IMR-90 (cell line): ENCODE results near the gene LMTK2.

Source experiments
- BHLHE40 ChIP-seq: fragments of 150-350 bp; IDR thresholded peaks from 2 replicates; pipeline ENCODE4 v1.6.1; 2016; ENCODE audit warnings: mild to moderate bottlenecking, low read depth, low read length
- CEBPB ChIP-seq: IDR thresholded peaks from 2 replicates; pipeline ENCODE4 v1.6.1; 2012; ENCODE audit warnings: low read depth, low read length, improper control_type of control experiment
- CHD1 ChIP-seq: IDR thresholded peaks from 2 replicates; pipeline ENCODE4 v1.6.1; 2012; ENCODE audit warnings: low read depth, low read length, improper control_type of control experiment
- CTCF ChIP-seq: conservative IDR thresholded peaks from 2 replicates; pipeline ENCODE4 v1.5.1; 2012; ENCODE audit warnings: mild to moderate bottlenecking, low read depth, low read length, improper control_type of control experiment
- MAZ ChIP-seq: IDR thresholded peaks from 2 replicates; pipeline ENCODE4 v1.6.1; 2012; ENCODE audit warnings: low read depth, mild to moderate bottlenecking, low read length, improper control_type of control experiment, moderate library complexity, borderline replicate concordance
- MXI1 ChIP-seq: IDR thresholded peaks from 2 replicates; pipeline ENCODE4 v1.6.1; 2012; ENCODE audit warnings: low read depth, mild to moderate bottlenecking, low read length, moderate library complexity, borderline replicate concordance
- POLR2A ChIP-seq: IDR thresholded peaks from 2 replicates; pipeline ENCODE4 v1.6.1; 2012; ENCODE audit warnings: mild to moderate bottlenecking, low read depth, low read length
- RAD21 ChIP-seq: IDR thresholded peaks from 2 replicates; pipeline ENCODE4 v1.6.1; 2012; ENCODE audit warnings: low read length, improper control_type of control experiment
- RCOR1 ChIP-seq: IDR thresholded peaks from 2 replicates; pipeline ENCODE4 v1.6.1; 2012; ENCODE audit warnings: mild to moderate bottlenecking, low read length, improper control_type of control experiment; ENCODE audit not compliant: insufficient replicate concordance
- RFX5 ChIP-seq: IDR thresholded peaks from 2 replicates; pipeline ENCODE4 v1.8.0; 2012; ENCODE audit warnings: low read depth, mild to moderate bottlenecking, low read length, moderate library complexity

GRCh38 chr7:98191668-98192431 lies 85.2 kb downstream of the LMTK2 start:
- TF ChIP-seq CTCF (no peak), RFX5 (no peak), POLR2A (no peak), MAZ (no peak), RAD21 (no peak), RCOR1 (no peak), CEBPB (no peak), BHLHE40 (no peak), CHD1 (no peak), MXI1 (no peak)
